Measurements from ENCODE around the gene ZNRF1. TPM values are rescaled to one million over a fixed set of nuclear protein-coding genes. Genes with fewer than 3 reads are reported as not detected.

The ZNRF1 gene
- total and polyA plus RNA-seq, 2 of the 13 experiments (the other 11 are each of a cell fraction or from before 2014, with no cell fraction given) = 43.9 to 58.7 TPM

DNA sequence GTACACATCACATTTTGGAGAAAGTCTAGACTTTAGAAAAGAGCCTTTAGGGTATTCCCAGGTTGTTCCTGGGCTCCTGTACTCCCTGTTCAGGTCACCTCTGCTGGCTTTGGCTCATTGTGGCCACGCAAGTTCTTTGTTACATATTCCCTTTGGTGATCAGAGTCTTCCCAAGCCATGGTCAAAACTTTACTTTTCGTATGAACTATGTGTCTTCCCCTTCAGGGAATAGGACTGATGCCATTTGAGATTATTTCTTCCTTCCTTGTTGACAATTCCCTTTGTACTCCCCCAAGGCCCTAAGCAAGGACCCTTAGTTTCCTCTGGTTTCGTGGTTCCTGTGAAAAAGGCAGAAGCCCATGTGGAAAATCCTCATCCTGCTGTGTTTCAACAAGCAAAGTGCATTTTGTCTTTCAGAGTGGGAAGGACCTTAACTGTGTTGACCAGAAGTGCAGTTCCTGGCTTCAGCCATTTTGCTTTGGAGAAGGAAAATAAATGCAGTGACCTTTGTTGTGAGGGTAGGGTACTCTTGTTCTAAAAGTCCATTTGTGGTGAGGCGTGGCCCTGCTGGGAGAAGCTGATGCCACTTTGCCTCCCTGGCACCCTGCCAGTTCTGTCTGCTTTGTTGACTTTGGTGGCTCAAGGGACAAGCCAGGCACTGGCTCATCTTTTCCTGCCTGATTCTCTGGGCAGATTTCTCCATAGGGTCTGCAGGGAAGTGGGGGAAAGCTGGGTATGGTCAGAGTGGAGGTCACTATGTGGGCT, 55.1 kb downstream of the ZNRF1 start (continued):
- TF ChIP-seq HNRNPK (IDR thresholded peaks at IDR 0.05; ENCODE audit: low read depth, low read length, poor library complexity, severe bottlenecking) (no peak), ZNF205 (CRISPR knock-in tag; IDR thresholded peaks at IDR 0.05) (no peak), ZNF570 (CRISPR knock-in tag; IDR thresholded peaks at IDR 0.05; ENCODE audit: borderline replicate concordance) (no peak), PHF20 (CRISPR knock-in tag; IDR thresholded peaks at IDR 0.05) (no peak), CAMTA2 (CRISPR knock-in tag; IDR thresholded peaks at IDR 0.05; ENCODE audit: borderline replicate concordance) (no peak), ZNF879 (CRISPR knock-in tag; IDR thresholded peaks at IDR 0.05) (no peak), ZFP90 (CRISPR knock-in tag; IDR thresholded peaks at IDR 0.05; ENCODE audit: borderline replicate concordance) (no peak), YEATS4 (CRISPR knock-in tag; IDR thresholded peaks at IDR 0.05; ENCODE audit: borderline replicate concordance) (peak; percentile 77), ZNF589 (CRISPR knock-in tag; conservative IDR thresholded peaks at IDR 0.05) (no peak), CHD4 (IDR thresholded peaks at IDR 0.05; ENCODE audit: borderline replicate concordance, low read length) (no peak), PITX1 (CRISPR knock-in tag; IDR thresholded peaks at IDR 0.05) (peak; percentile 74), FOXK2 (IDR thresholded peaks at IDR 0.05) (no peak), SYNCRIP (IDR thresholded peaks at IDR 0.05; ENCODE audit: insufficient read depth, low read depth, low read length) (no peak), ZFY (CRISPR knock-in tag; IDR thresholded peaks at IDR 0.05) (peak; percentile 39; the same call in 1 of the 2 replicates), SNAPC2 (CRISPR knock-in tag; IDR thresholded peaks at IDR 0.05) (no peak), ZNF703 (CRISPR knock-in tag; IDR thresholded peaks at IDR 0.05; ENCODE audit: borderline replicate concordance) (0 out of 2 replicates have a peak, but pooled peaks have one; percentile 11), ZMYM3 (CRISPR knock-in tag; IDR thresholded peaks at IDR 0.05) (peak; percentile 77), ZFP36L2 (CRISPR knock-in tag; IDR thresholded peaks at IDR 0.05) (no peak), ZNF30 (CRISPR knock-in tag; IDR thresholded peaks at IDR 0.05) (no peak)
- TF ChIP-seq, protein P1, sequence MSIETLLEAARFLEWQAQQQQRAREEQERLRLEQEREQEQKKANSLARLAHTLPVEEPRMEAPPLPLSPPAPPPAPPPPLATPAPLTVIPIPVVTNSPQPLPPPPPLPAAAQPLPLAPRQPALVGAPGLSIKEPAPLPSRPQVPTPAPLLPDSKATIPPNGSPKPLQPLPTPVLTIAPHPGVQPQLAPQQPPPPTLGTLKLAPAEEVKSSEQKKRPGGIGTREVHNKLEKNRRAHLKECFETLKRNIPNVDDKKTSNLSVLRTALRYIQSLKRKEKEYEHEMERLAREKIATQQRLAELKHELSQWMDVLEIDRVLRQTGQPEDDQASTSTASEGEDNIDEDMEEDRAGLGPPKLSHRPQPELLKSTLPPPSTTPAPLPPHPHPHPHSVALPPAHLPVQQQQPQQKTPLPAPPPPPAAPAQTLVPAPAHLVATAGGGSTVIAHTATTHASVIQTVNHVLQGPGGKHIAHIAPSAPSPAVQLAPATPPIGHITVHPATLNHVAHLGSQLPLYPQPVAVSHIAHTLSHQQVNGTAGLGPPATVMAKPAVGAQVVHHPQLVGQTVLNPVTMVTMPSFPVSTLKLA (IDR thresholded peaks at IDR 0.05) = no peak
- TF ChIP-seq, protein P2, sequence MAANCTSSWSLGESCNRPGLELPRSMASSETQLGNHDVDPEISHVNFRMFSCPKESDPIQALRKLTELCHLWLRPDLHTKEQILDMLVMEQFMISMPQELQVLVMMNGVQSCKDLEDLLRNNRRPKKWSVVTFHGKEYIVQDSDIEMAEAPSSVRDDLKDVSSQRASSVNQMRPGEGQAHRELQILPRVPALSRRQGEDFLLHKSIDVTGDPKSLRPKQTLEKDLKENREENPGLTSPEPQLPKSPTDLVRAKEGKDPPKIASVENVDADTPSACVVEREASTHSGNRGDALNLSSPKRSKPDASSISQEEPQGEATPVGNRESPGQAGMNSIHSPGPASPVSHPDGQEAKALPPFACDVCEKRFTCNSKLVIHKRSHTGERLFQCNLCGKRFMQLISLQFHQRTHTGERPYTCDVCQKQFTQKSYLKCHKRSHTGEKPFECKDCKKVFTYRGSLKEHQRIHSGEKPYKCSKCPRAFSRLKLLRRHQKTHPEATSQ (CRISPR knock-in tag; IDR thresholded peaks at IDR 0.05; ENCODE audit: borderline replicate concordance) = no peak
- TF ChIP-seq, protein P3, sequence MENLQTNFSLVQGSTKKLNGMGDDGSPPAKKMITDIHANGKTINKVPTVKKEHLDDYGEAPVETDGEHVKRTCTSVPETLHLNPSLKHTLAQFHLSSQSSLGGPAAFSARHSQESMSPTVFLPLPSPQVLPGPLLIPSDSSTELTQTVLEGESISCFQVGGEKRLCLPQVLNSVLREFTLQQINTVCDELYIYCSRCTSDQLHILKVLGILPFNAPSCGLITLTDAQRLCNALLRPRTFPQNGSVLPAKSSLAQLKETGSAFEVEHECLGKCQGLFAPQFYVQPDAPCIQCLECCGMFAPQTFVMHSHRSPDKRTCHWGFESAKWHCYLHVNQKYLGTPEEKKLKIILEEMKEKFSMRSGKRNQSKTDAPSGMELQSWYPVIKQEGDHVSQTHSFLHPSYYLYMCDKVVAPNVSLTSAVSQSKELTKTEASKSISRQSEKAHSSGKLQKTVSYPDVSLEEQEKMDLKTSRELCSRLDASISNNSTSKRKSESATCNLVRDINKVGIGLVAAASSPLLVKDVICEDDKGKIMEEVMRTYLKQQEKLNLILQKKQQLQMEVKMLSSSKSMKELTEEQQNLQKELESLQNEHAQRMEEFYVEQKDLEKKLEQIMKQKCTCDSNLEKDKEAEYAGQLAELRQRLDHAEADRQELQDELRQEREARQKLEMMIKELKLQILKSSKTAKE (CRISPR knock-in tag; IDR thresholded peaks at IDR 0.05; ENCODE audit: borderline replicate concordance) = no peak
- TF ChIP-seq, protein P4, sequence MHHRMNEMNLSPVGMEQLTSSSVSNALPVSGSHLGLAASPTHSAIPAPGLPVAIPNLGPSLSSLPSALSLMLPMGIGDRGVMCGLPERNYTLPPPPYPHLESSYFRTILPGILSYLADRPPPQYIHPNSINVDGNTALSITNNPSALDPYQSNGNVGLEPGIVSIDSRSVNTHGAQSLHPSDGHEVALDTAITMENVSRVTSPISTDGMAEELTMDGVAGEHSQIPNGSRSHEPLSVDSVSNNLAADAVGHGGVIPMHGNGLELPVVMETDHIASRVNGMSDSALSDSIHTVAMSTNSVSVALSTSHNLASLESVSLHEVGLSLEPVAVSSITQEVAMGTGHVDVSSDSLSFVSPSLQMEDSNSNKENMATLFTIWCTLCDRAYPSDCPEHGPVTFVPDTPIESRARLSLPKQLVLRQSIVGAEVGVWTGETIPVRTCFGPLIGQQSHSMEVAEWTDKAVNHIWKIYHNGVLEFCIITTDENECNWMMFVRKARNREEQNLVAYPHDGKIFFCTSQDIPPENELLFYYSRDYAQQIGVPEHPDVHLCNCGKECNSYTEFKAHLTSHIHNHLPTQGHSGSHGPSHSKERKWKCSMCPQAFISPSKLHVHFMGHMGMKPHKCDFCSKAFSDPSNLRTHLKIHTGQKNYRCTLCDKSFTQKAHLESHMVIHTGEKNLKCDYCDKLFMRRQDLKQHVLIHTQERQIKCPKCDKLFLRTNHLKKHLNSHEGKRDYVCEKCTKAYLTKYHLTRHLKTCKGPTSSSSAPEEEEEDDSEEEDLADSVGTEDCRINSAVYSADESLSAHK (CRISPR knock-in tag; IDR thresholded peaks at IDR 0.05; ENCODE audit: borderline replicate concordance) = no peak

Data from HepG2 (cell line).